PC-9 (cell line): ENCODE measurements around the gene UNC13D.

ENCODE experiments used
- EZH2 ChIP-seq: fragments of 200-600 bp; sonication (generic); IDR thresholded peaks from 2 replicates; pipeline ENCODE4 v1.8.0; 2017; ENCODE audit warnings: antibody characterized with exemption, low read depth
- TF ChIP-seq, protein P1 (sequence below): fragments of 200-600 bp; sonication (generic); conservative IDR thresholded peaks from 2 replicates; pipeline ENCODE4 v1.6.1; 2017; ENCODE audit warnings: mixed run types, antibody characterized with exemption, mild to moderate bottlenecking, moderate library complexity

DNA sequence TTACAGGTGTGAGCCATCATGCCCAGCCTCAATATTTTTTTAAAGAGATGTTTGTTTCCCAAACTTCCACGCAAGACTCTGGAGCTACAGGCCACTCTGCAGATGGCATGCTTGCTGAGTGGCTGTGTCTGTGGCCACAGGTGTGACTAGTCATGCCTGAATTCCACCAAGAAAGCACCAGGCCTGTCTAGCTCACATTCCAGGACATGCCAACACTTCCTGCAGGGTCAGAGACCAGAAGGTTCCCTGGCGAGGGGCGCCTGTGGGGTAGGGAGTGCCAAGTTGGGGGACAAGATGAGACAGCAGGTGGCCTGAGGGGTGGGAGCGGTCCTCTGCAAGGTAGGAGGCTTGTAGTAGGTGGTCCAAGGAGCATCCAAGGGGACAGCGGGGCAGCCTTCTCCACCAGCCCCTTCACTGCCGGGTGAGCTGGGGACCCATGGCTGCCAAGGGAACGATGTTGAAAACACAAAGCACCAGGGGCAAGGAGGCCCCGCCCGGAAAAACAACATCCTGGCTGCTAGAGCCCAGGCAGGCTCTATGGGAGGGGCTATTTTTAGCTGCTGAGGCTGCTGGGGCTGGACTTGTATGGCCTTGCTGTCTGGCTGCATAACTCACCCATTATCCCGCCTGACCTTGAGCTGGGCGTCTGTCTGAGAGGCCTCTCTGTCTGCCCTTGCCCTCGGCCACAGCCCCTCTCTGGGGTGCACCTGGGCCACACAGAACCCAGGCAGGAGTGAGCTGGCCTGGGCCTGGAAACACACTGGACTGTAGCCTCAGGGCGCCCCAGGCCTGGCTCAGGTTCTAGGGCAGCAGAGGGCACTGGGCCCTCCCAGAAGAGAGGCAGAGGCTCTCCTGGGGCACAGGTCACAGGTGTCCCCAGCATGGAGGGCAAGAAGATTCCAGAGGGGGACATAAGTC lies 28.5 kb upstream of the UNC13D start:
- TF ChIP-seq, protein P1, sequence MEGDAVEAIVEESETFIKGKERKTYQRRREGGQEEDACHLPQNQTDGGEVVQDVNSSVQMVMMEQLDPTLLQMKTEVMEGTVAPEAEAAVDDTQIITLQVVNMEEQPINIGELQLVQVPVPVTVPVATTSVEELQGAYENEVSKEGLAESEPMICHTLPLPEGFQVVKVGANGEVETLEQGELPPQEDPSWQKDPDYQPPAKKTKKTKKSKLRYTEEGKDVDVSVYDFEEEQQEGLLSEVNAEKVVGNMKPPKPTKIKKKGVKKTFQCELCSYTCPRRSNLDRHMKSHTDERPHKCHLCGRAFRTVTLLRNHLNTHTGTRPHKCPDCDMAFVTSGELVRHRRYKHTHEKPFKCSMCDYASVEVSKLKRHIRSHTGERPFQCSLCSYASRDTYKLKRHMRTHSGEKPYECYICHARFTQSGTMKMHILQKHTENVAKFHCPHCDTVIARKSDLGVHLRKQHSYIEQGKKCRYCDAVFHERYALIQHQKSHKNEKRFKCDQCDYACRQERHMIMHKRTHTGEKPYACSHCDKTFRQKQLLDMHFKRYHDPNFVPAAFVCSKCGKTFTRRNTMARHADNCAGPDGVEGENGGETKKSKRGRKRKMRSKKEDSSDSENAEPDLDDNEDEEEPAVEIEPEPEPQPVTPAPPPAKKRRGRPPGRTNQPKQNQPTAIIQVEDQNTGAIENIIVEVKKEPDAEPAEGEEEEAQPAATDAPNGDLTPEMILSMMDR = no peak
- no peak for TF ChIP-seq EZH2
